ENCODE data around the gene MRPS24.
"Not testable (repeated sequence)": the region's sequence is repeated elsewhere in the genome, so short reads cannot be mapped to it uniquely, and the experiment has no call there.

MRPS24 gene

GRCh38 chr7:43869006-43869866, at the start of gene MRPS24:
Gene MRPS24 (minus strand): TSS chr7:43869517. CDS start chr7:43869495, 22 bp downstream.
- DNase-seq: peak; percentile 93

- no peak for DNase-seq
Observed at GRCh38 chr7:43915907-43916306, 46.6 kb upstream of the MRPS24 start.

GRCh38 chr7:43914795-43915194, 45.5 kb upstream of the MRPS24 start:
- DNase-seq: no peak

- DNase-seq: peak; percentile 41
Observed at GRCh38 chr7:43906331-43907010, 37.2 kb upstream of the MRPS24 start, which contains the start of gene URGCP. Gene URGCP (minus strand): TSS chr7:43906596. CDS start chr7:43906575, 21 bp downstream.

- no peak for DNase-seq
Observed at GRCh38 chr7:43905956-43906330, 36.6 kb upstream of the MRPS24 start.

- no peak for DNase-seq
Observed at GRCh38 chr7:43905209-43905946, 36.1 kb upstream of the MRPS24 start.

GRCh38 chr7:43904533-43905208, 35.4 kb upstream of the MRPS24 start:
- DNase-seq: no peak

GRCh38 chr7:43902542-43903054, 33.3 kb upstream of the MRPS24 start:
- no peak for DNase-seq

- DNase-seq: not testable (repeated sequence)
Observed at GRCh38 chr7:43898571-43898970, 29.3 kb upstream of the MRPS24 start.

GRCh38 chr7:43895847-43896415, 26.6 kb upstream of the MRPS24 start:
- no peak for DNase-seq

- DNase-seq: no peak
Observed at GRCh38 chr7:43891069-43891955, 22.0 kb upstream of the MRPS24 start.

- no peak for DNase-seq
Observed at GRCh38 chr7:43890468-43890867, 21.2 kb upstream of the MRPS24 start.

- DNase-seq: no peak
Observed at GRCh38 chr7:43888993-43889945, 20.0 kb upstream of the MRPS24 start.

- DNase-seq: no peak
Observed at GRCh38 chr7:43884617-43885016, 15.3 kb upstream of the MRPS24 start.

GRCh38 chr7:43884209-43884608, 14.9 kb upstream of the MRPS24 start:
- no peak for DNase-seq

GRCh38 chr7:43880596-43880995, 11.3 kb upstream of the MRPS24 start:
- no peak for DNase-seq

GRCh38 chr7:43879477-43879876, 10.2 kb upstream of the MRPS24 start:
- no peak for DNase-seq

GRCh38 chr7:43878867-43879266, 9.6 kb upstream of the MRPS24 start:
- no peak for DNase-seq

GRCh38 chr7:43877968-43878864, 8.9 kb upstream of the MRPS24 start:
- DNase-seq: no peak
